Epithelial cell of proximal tubule (primary cell): ENCODE results near the gene CRYBG1. TPM values are rescaled to one million over a fixed set of nuclear protein-coding genes. Genes with fewer than 3 reads are reported as not detected.

Experiments
- DNase-seq: peaks from one replicate; pipeline ENCODE4 v3.0.0-alpha.2; 2011; ENCODE audit warnings: low read depth
- H3K4me3 ChIP-seq: 2 replicates; pipeline ENCODE4 v1.5.1; 2011; ENCODE audit warnings: low read depth, mild to moderate bottlenecking, low read length
- total RNA-seq: library from RNA; depleted of rRNA; stranded (reverse); fragments of >200 nt; gene quantifications from 2 replicates; pipeline ENCODE4 v1.2.3, GENCODE V29; 2015
- TF ChIP-seq, protein P1 (sequence below): conservative IDR thresholded peaks from 2 replicates; pipeline ENCODE4 v1.5.1; 2012; ENCODE audit warnings: low read depth, mild to moderate bottlenecking, low read length

The CRYBG1 gene
- total RNA-seq, 1 donor from 2014 or later, result 6.5 TPM

DNA sequence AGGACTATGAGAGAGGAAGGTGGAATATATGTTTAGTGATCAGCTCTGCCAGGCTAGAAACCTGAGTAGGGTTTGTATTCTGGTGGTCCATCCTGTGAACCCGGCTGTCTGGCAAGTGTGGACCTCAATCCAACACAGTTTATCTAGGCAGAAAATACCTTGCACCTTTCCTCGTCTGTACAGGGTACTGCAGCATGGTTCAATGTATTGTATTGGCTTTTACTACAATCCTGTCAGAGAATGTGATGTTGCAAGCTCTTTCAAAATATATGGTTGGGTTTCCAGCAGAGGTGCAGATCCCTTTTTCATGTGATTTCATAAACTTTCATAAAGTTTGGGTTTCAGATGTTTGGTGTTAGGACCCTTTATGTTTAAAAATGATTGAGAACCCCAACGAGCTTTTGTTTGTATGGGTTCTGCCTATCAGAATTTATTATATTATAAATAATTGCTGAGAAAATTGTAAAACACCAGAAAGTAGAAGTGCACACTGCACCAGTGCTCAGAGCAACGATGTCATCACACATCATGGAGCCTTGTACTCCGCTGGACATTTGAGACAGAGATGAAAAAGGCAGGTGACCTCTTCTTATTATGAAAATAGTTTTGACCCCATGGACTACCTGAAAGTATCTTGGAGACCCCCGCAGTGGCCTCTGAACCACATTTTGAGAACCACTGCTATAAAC lies 162.2 kb downstream of the CRYBG1 start:
- DNase-seq, result no peak
- TF ChIP-seq, protein P1, sequence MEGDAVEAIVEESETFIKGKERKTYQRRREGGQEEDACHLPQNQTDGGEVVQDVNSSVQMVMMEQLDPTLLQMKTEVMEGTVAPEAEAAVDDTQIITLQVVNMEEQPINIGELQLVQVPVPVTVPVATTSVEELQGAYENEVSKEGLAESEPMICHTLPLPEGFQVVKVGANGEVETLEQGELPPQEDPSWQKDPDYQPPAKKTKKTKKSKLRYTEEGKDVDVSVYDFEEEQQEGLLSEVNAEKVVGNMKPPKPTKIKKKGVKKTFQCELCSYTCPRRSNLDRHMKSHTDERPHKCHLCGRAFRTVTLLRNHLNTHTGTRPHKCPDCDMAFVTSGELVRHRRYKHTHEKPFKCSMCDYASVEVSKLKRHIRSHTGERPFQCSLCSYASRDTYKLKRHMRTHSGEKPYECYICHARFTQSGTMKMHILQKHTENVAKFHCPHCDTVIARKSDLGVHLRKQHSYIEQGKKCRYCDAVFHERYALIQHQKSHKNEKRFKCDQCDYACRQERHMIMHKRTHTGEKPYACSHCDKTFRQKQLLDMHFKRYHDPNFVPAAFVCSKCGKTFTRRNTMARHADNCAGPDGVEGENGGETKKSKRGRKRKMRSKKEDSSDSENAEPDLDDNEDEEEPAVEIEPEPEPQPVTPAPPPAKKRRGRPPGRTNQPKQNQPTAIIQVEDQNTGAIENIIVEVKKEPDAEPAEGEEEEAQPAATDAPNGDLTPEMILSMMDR, result no peak
- no peak overlapping the region for H3K4me3 ChIP-seq

DNA sequence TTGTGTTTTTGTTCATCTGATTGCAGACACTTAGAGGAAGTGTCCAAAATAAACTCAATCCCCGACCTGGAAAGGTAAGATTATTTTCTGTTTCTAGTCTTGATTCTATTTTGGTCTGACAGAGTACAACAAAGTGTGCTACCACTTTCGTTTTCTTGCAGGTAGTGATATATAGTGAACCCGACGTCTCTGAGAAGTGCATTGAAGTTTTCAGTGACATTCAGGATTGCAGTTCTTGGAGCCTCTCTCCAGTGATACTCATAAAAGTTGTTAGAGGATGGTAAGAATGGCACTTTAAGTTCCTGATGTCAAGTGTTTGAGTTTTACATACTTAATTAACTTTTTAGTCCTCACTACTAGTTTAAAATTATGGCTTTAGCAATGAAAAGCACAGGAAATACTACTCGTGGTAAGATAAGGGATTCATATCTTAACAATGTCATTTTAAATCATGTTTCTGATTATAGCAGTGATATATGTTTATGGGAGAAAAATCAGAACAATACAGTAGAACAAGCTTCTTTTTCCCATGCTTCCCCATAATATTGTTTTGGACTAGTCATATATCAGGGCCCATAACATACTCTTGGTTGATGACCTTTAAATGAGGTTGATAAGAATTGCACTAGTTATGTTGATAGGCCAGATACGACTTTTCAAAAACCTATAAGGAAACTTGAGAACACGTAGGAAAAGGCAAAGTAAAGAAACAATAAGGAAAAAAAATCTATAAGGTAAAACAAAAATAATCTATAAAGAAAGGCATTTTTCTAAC lies 164.8 kb downstream of the CRYBG1 start:
- H3K4me3 ChIP-seq, result peak overlapping the region; percentile 31
- no peak for DNase-seq
- TF ChIP-seq, protein P1, result no peak

DNA sequence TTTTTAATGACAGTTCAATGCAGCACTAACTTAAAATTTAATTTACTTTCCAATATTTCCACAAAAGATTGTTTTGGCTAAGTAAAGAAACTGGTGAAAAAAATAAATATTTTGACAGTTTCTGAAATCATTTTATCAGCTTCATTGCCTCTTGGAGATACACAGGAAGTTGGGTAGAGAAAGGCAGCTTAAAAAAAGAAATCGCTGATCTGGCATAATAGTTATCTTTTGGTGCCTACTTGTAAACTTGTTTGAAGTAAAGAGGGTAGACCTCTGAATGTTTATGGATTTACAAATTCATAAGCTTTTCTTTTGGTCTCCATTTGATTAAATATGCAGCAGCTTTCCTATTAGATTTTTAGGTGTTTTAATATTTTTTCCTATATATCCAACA lies 165.4 kb downstream of the CRYBG1 start:
- TF ChIP-seq, protein P1, result no peak
- no peak overlapping the region for H3K4me3 ChIP-seq
- no peak for DNase-seq

DNA sequence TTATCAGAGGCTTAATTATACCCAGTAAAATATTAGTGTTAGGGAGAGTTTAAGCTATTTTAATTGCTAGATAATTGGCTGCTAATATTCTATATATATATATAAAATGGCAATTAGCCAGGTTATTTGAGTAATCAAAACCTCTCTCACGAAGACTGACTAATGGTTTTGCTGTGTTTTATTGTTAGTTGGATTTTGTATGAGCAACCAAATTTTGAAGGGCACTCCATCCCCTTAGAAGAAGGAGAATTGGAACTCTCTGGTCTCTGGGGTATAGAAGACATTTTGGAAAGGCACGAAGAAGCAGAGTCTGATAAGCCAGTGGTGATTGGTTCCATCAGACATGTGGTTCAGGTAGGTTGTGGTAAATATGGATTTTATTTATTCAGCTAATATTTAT lies 166.6 kb downstream of the CRYBG1 start:
- TF ChIP-seq, protein P1, result no peak
- no peak overlapping the region for H3K4me3 ChIP-seq
- no peak for DNase-seq

DNA sequence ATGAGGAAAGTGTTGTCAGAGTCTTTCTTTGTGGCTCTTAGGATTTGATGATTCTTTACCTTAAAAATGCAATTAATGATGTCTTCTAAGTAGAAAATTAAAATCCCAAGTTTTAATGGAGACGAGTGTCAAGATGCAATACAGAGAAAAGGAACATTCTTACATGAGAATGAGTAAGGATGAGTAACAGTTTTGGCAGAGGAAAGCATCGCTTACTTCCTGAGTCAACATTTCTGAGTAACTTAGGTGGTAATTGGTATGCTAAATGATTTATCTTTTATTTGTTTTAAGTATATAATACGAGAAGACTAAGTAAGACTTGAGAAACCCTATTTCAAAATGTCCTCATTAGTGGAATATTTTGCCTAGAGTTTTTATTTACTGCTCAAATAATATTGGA lies 167.5 kb downstream of the CRYBG1 start:
- TF ChIP-seq, protein P1, result no peak
- H3K4me3 ChIP-seq, result no peak overlapping the region
- DNase-seq, result peak; percentile 82

DNA sequence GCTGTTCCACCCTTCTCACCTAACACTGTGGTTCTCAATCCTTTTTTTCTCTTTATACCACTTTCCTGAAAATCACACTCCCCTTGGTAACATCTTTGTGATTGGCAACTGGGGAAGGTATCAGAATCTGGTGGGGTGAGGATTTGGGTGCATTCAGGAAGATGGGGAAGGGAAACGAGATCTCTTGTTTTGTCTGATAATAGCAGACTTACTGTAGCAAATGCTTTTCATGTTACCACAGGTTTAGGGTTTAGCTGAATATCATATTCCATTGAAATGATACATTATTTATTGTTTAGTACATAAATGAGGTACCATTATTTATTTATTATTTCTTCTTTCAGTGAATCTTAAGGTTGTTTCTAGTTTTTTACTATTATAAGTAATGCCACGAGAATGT lies 168.0 kb downstream of the CRYBG1 start:
- TF ChIP-seq, protein P1, result no peak
- no peak overlapping the region for H3K4me3 ChIP-seq
- DNase-seq, result no peak

DNA sequence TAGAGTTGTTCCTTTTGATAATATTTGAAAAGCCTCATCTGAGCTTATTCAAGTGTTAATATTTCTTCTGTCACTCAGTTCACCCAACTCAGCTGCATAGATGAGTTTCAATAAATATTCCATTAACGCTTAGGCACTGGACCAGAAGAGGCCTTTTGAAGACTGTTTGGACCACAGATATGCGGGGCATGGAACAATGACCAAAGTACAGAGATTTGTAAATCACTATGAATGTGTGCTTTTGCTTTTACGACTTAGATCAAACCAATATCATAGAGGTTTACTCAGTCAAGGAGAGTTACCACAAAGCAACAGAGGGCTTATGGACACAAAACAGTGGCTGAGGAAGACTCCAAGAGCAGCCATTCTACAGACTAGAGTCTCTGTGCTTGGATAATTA lies 168.9 kb downstream of the CRYBG1 start:
- TF ChIP-seq, protein P1, result no peak
- H3K4me3 ChIP-seq, result no peak overlapping the region
- DNase-seq, result no peak
